Activated T-helper 1 cell treated with anti-CD3 and anti-CD28 coated beads, Interleukin-2, amount 50 U/mL, for 16 hours (primary cell): ENCODE measurements around the gene TCF12.

Experiments used
- DNase-seq, 2 donors: peaks; one replicate each; pipeline ENCODE4 v3.0.0-alpha.2; 2020; ENCODE audit warnings: low read depth in 1 of 2, low spot score in 1 of 2

The TCF12 gene

GRCh38 chr15:57237676-57238075 is 319.2 kb downstream of the TCF12 start:
- DNase-seq: no peak

GRCh38 chr15:57245130-57245529 is 326.7 kb downstream of the TCF12 start:
- DNase-seq: no peak

GRCh38 chr15:57245714-57246113 is 327.3 kb downstream of the TCF12 start:
- no peak for DNase-seq

- DNase-seq: no peak
Measured at GRCh38 chr15:57248074-57248473, 329.6 kb downstream of the TCF12 start.

GRCh38 chr15:57251308-57251707 is 332.9 kb downstream of the TCF12 start:
- DNase-seq: no peak

- no peak for DNase-seq
Measured at GRCh38 chr15:57251941-57252340, 333.5 kb downstream of the TCF12 start.

- DNase-seq: no peak
Measured at GRCh38 chr15:57253082-57253481, 334.6 kb downstream of the TCF12 start.

- no peak for DNase-seq
Measured at GRCh38 chr15:57253500-57253899, 335.1 kb downstream of the TCF12 start.

- DNase-seq: no peak
Measured at GRCh38 chr15:57255751-57256341, 337.4 kb downstream of the TCF12 start.

GRCh38 chr15:57256939-57257338 is 338.5 kb downstream of the TCF12 start:
- no peak for DNase-seq

- DNase-seq: no peak
Measured at GRCh38 chr15:57259568-57260040, 341.2 kb downstream of the TCF12 start.

GRCh38 chr15:57263520-57263919 is 345.1 kb downstream of the TCF12 start:
- no peak for DNase-seq

GRCh38 chr15:57272771-57273357 is 354.4 kb downstream of the TCF12 start:
- no peak for DNase-seq

- no peak for DNase-seq
Measured at GRCh38 chr15:57273402-57273801, 355.0 kb downstream of the TCF12 start.

GRCh38 chr15:57278439-57278838 is 360.0 kb downstream of the TCF12 start:
- DNase-seq: no peak

GRCh38 chr15:57280464-57280863 is 362.0 kb downstream of the TCF12 start:
- no peak for DNase-seq

GRCh38 chr15:57281321-57281720 is 362.9 kb downstream of the TCF12 start:
- DNase-seq: no peak

GRCh38 chr15:57282686-57283085 is 364.2 kb downstream of the TCF12 start:
- DNase-seq: no peak

GRCh38 chr15:57283774-57284503 is 365.5 kb downstream of the TCF12 start:
- no peak for DNase-seq

GRCh38 chr15:57284535-57284934 is 366.1 kb downstream of the TCF12 start:
- no peak for DNase-seq

- DNase-seq: no peak
Measured at GRCh38 chr15:57285386-57285785, 366.9 kb downstream of the TCF12 start.

GRCh38 chr15:57286446-57287122 is 368.1 kb downstream of the TCF12 start:
- DNase-seq: no peak
